Mucosa of rectum (tissue), 2 donors: ENCODE data around the gene FGGY.

Source experiments
- H3K27ac ChIP-seq, 2 donors: one replicate each; pipeline ENCODE4 v1.7.0; 2013; ENCODE audit warnings: inconsistent platforms in 2 of 2, low read depth in 2 of 2, low read length in 2 of 2
- H3K27me3 ChIP-seq, 2 donors: one replicate each; pipeline ENCODE4 v1.7.0; 2013; ENCODE audit warnings: low read length in 2 of 2; ENCODE audit not compliant: control insufficient read depth in 2 of 2, insufficient read depth in 2 of 2
- H3K36me3 ChIP-seq, 2 donors: one replicate each; pipeline ENCODE4 v1.7.0; 2013; ENCODE audit warnings: low read length in 2 of 2; ENCODE audit not compliant: control insufficient read depth in 2 of 2, insufficient read depth in 2 of 2
- H3K4me1 ChIP-seq, 2 donors: one replicate each; pipeline ENCODE4 v1.7.0; 2013; ENCODE audit warnings: low read length in 2 of 2, mild to moderate bottlenecking in 1 of 2; ENCODE audit not compliant: control insufficient read depth in 2 of 2, insufficient read depth in 2 of 2
- H3K4me3 ChIP-seq, 2 donors: one replicate each; pipeline ENCODE4 v1.7.0; 2013; ENCODE audit warnings: low read length in 2 of 2
- H3K9ac ChIP-seq, 2 donors: one replicate each; pipeline ENCODE4 v1.7.0; 2013; ENCODE audit warnings: low read length in 2 of 2, low read depth in 1 of 2, mild to moderate bottlenecking in 1 of 2
- H3K9me3 ChIP-seq, 2 donors: one replicate each; pipeline ENCODE4 v1.7.0; 2013; ENCODE audit warnings: low read length in 2 of 2; ENCODE audit not compliant: control insufficient read depth in 2 of 2
- donor health status: healthy.
- donor health status: Normal muscosa, but diverticular disease.

The FGGY gene

DNA sequence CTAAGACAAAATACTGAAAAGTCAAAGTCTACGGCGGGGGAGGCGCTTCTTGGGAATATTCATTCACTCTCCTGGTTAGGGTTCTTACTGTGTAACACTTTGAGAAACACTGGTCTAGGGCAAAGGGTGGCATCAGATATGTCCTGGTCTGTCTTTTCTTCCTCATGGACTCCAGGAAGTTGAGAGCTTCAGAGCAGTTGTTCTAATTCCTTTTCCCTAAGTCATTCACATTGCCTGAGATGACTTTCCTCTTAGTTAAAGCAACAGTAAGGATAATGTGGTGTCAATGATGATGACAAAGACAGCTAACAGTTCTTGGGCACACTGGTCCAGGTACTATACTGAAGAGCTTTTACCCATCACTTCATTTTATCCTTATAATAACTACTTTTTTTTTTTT is 27.0 kb downstream of the FGGY start:
- no peaks in the 10 kb centered on the region for H3K9me3 ChIP-seq
- H3K4me1 ChIP-seq: no peaks in the 10 kb centered on the region
- no peaks in the 10 kb centered on the region for H3K27me3 ChIP-seq
- H3K9ac ChIP-seq: no peak overlapping the region
- no peak overlapping the region for H3K4me3 ChIP-seq
- H3K27ac ChIP-seq: no peak overlapping the region
- no peaks in the 10 kb centered on the region for H3K36me3 ChIP-seq

GRCh38 chr1:59328353-59328752 is 31.5 kb downstream of the FGGY start:
- H3K9me3 ChIP-seq: no peaks in the 10 kb centered on the region
- no peak overlapping the region for H3K27ac ChIP-seq
- no peak overlapping the region for H3K9ac ChIP-seq
- no peaks in the 10 kb centered on the region for H3K4me1 ChIP-seq
- no peak overlapping the region for H3K4me3 ChIP-seq
- no peaks in the 10 kb centered on the region for H3K36me3 ChIP-seq
- H3K27me3 ChIP-seq: no peaks in the 10 kb centered on the region

GRCh38 chr1:59329412-59330053 is 32.6 kb downstream of the FGGY start:
- no peaks in the 10 kb centered on the region for H3K9me3 ChIP-seq
- H3K4me1 ChIP-seq: no peaks in the 10 kb centered on the region
- no peak overlapping the region for H3K4me3 ChIP-seq
- no peaks in the 10 kb centered on the region for H3K36me3 ChIP-seq
- no peak overlapping the region for H3K27ac ChIP-seq
- no peak overlapping the region for H3K9ac ChIP-seq
- H3K27me3 ChIP-seq: no peaks in the 10 kb centered on the region

- Histone ChIP-seq H3K4me1 (no peaks in the 10 kb centered on the region), H3K36me3 (no peaks in the 10 kb centered on the region), H3K4me3 (no peak overlapping the region), H3K9ac (no peak overlapping the region), H3K27ac (no peak overlapping the region), H3K27me3 (no peaks in the 10 kb centered on the region), H3K9me3 (no peaks in the 10 kb centered on the region)
Observed at GRCh38 chr1:59331686-59332620, 35.1 kb downstream of the FGGY start.

GRCh38 chr1:59332983-59333382 is 36.1 kb downstream of the FGGY start:
- H3K4me1 ChIP-seq: no peaks in the 10 kb centered on the region
- no peaks in the 10 kb centered on the region for H3K36me3 ChIP-seq
- no peak overlapping the region for H3K27ac ChIP-seq
- no peak overlapping the region for H3K9ac ChIP-seq
- no peaks in the 10 kb centered on the region for H3K27me3 ChIP-seq
- H3K4me3 ChIP-seq: no peak overlapping the region
- no peaks in the 10 kb centered on the region for H3K9me3 ChIP-seq

DNA sequence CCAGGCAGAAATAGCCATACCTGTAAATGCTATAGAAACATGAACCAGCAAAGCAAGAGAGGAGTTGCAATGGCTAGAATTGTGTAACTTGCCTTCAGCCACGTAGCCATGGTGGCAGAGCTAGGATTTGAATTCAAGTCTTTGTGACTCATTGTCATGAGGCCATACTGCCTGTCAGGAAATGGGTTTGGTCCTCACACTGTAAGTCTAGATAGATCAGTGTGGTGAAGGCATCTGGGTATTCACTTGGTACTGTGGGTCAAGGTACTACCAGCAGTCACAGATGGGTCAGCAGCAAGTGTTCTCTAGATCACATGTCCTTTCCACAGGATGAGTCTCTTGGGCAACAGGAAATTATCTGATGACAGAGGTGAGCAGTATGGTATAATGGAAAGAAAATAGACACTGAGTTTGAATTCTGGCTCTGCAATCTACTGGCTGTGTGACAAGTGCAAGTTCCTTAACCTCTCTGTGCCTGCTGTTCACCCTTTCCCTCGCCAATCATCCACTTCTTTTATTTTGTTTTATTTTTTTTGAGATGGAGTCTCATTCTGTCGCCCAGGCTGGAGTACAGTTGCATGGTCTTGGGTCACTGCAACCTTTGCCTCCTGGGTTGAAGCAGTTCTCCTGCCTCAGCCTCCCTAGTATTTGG is 36.9 kb downstream of the FGGY start:
- H3K36me3 ChIP-seq: no peaks in the 10 kb centered on the region
- no peaks in the 10 kb centered on the region for H3K27me3 ChIP-seq
- H3K27ac ChIP-seq: no peak overlapping the region
- H3K4me1 ChIP-seq: no peaks in the 10 kb centered on the region
- no peak overlapping the region for H3K4me3 ChIP-seq
- no peaks in the 10 kb centered on the region for H3K9me3 ChIP-seq
- no peak overlapping the region for H3K9ac ChIP-seq

- H3K4me3 ChIP-seq: no peak overlapping the region
Observed at GRCh38 chr1:59340411-59341307, 43.8 kb downstream of the FGGY start.

DNA sequence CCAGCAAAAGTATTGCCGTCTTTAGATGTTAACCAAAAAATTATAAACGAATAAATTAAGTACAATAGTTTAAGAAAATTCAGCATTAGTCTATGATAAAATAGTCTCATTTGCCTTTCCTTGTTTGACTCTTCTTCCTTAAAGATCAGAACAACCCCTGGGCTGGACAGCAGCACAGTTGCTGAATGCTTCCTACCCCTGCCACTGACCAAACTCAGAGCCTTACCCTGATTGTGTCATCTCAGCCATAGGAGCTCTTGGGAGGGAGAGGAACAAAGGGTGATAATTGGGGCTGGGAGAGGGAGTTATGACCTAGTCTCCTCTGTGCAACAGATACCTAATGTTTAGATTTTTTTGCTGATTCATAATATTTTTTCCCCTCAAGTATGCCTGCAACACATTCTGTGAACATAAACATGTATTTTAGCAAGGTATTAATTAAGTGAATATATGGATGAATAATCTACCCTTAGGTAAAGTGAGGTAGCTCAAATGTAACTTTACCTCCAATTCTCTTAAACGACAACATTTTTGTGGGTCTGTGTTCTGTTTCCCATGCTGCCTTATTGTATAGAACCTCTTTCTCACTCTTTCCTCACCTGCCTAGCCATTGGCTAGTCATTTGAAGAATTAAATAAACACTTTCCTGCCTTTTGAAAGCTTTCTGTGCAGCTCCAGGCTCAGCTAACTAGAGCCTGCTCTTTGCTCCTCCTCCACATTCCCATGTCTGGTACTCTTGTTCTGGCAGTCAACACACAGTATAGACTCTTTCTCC is 46.1 kb downstream of the FGGY start:
- no peak overlapping the region for H3K27ac ChIP-seq
- H3K4me1 ChIP-seq: no peaks in the 10 kb centered on the region
- peaks cover 0 to 3% of the 10 kb centered on the region in 2 donors for H3K36me3 ChIP-seq
- H3K9me3 ChIP-seq: no peaks in the 10 kb centered on the region
- H3K4me3 ChIP-seq: no peak overlapping the region
- no peak overlapping the region for H3K9ac ChIP-seq
- H3K27me3 ChIP-seq: no peaks in the 10 kb centered on the region

More at GRCh38 chr1:59340411-59341307, 43.8 kb downstream of the FGGY start:
- Histone ChIP-seq H3K27me3 (no peaks in the 10 kb centered on the region), H3K9ac (no peak overlapping the region), H3K4me1 (no peaks in the 10 kb centered on the region), H3K9me3 (no peaks in the 10 kb centered on the region), H3K27ac (no peak overlapping the region), H3K36me3 (peaks cover 0 to 3% of the 10 kb centered on the region in 2 donors)

- H3K4me1 ChIP-seq: no peaks in the 10 kb centered on the region
- no peak overlapping the region for H3K4me3 ChIP-seq
- no peaks in the 10 kb centered on the region for H3K27me3 ChIP-seq
- H3K9ac ChIP-seq: no peak overlapping the region
- peaks cover 0 to 3% of the 10 kb centered on the region in 2 donors for H3K36me3 ChIP-seq
- H3K27ac ChIP-seq: no peak overlapping the region
- H3K9me3 ChIP-seq: no peaks in the 10 kb centered on the region
Observed at GRCh38 chr1:59343576-59343840, 46.6 kb downstream of the FGGY start.
